ENCODE data around the gene NALCN. TPM values are rescaled to one million over a fixed set of nuclear protein-coding genes. Genes with fewer than 3 reads are reported as not detected.

The NALCN gene
- total RNA-seq, 4 donors from 2014 or later: 0.62 to 0.87 TPM; not detected in 2

- no peaks in the 10 kb centered on the region for H3K27me3 ChIP-seq
- TF ChIP-seq, protein P1, sequence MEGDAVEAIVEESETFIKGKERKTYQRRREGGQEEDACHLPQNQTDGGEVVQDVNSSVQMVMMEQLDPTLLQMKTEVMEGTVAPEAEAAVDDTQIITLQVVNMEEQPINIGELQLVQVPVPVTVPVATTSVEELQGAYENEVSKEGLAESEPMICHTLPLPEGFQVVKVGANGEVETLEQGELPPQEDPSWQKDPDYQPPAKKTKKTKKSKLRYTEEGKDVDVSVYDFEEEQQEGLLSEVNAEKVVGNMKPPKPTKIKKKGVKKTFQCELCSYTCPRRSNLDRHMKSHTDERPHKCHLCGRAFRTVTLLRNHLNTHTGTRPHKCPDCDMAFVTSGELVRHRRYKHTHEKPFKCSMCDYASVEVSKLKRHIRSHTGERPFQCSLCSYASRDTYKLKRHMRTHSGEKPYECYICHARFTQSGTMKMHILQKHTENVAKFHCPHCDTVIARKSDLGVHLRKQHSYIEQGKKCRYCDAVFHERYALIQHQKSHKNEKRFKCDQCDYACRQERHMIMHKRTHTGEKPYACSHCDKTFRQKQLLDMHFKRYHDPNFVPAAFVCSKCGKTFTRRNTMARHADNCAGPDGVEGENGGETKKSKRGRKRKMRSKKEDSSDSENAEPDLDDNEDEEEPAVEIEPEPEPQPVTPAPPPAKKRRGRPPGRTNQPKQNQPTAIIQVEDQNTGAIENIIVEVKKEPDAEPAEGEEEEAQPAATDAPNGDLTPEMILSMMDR (IDR thresholded peaks at IDR 0.05 in 4 of 5, conservative IDR thresholded peaks at IDR 0.05 in 1 of 5): no peak
- no peak for TF ChIP-seq POLR2A (IDR thresholded peaks at IDR 0.05)
- no peaks in the 10 kb centered on the region for H3K36me3 ChIP-seq
- H3K9me3 ChIP-seq: no peaks in the 10 kb centered on the region
- no peaks in the 10 kb centered on the region for H3K4me1 ChIP-seq
- no peak for DNase-seq
- in situ Hi-C loops (cut with MboI; ENCODE audit: low sequenced_read_pairs in 4 of 4) (no loop called here), intact Hi-C loops (cut with DNase I; ENCODE audit: low total_unique reads) (no loop called here)
- ATAC-seq: no peak
- H3K27ac ChIP-seq: no peak overlapping the region
- no peak overlapping the region for H3K4me3 ChIP-seq
Observed at GRCh38 chr13:101289764-101290163, 126.5 kb downstream of the NALCN start.

- Histone ChIP-seq H3K4me1 (no peaks in the 10 kb centered on the region), H3K27ac (no peak overlapping the region), H3K27me3 (no peaks in the 10 kb centered on the region), H3K9me3 (no peaks in the 10 kb centered on the region), H3K36me3 (no peaks in the 10 kb centered on the region), H3K4me3 (no peak overlapping the region)
- TF ChIP-seq POLR2A (IDR thresholded peaks at IDR 0.05): no peak
- TF ChIP-seq, protein P1 (IDR thresholded peaks at IDR 0.05 in 4 of 5, conservative IDR thresholded peaks at IDR 0.05 in 1 of 5): no peak
- ATAC-seq (no peak), DNase-seq (no peak)
- in situ Hi-C loops (cut with MboI; ENCODE audit: low sequenced_read_pairs in 4 of 4): no loop called here
- intact Hi-C loops (cut with DNase I; ENCODE audit: low total_unique reads): no loop called here
Observed at GRCh38 chr13:101283782-101284181, 132.5 kb downstream of the NALCN start.

DNA sequence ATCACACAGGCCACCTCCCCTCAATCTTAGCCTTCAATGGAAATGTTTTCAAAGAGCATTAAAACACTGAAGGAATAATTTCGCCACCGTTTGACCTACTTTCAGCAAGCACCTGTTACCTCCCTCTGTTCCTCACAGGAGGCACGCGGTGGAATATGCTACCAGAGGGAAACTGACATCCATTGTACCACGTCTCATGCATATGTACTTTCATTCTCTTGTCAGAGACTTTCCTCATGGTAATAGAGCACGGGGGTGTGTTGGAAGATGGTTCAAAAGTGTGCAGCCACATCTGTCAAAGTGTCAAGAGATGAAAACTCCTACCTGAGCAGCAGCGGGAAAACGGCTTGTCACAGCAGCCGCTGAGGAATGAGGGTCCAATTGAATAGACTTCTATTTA is 143.4 kb downstream of the NALCN start:
- Histone ChIP-seq H3K27ac (no peak overlapping the region), H3K4me3 (no peak overlapping the region), H3K27me3 (no peaks in the 10 kb centered on the region), H3K4me1 (no peaks in the 10 kb centered on the region), H3K9me3 (no peaks in the 10 kb centered on the region), H3K36me3 (no peaks in the 10 kb centered on the region)
- ATAC-seq (no peak), DNase-seq (no peak)
- in situ Hi-C loops (cut with MboI; ENCODE audit: low sequenced_read_pairs in 4 of 4): no loop called here
- no peak for TF ChIP-seq POLR2A (IDR thresholded peaks at IDR 0.05)
- TF ChIP-seq, protein P1 (IDR thresholded peaks at IDR 0.05 in 4 of 5, conservative IDR thresholded peaks at IDR 0.05 in 1 of 5): no peak
- intact Hi-C loops (cut with DNase I; ENCODE audit: low total_unique reads): no loop called here

DNA sequence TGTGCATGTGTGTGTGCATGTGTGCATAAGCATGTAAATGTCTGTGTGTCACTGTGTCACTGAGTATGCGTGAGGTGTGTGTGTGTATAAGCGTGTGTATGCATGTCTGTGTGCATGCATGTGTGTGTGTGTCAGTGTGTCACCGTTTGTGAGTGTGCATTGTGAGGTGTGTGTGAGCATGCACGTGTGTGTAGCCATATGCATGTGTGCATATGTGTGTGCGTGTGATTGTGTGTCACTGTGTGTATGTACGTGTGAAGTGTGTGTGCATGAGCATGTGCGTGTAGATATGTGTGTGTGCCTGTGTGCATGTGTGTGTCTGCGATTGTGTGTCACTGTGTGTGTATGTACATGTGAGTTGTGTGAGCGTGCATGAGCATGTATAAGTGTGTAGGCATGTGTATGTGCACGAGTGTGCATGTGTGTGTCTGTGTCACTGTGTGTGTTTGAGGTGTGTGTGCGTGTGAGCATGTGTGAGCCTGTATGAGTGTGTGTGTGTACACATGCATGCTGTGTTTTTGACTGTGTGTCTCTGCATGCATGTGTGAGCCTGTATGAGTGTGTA is 144.5 kb downstream of the NALCN start:
- in situ Hi-C loops (cut with MboI; ENCODE audit: low sequenced_read_pairs in 4 of 4): no loop called here
- TF ChIP-seq POLR2A (IDR thresholded peaks at IDR 0.05): no peak
- TF ChIP-seq, protein P1 (IDR thresholded peaks at IDR 0.05 in 4 of 5, conservative IDR thresholded peaks at IDR 0.05 in 1 of 5): no peak
- no peak overlapping the region for H3K27ac ChIP-seq
- no peaks in the 10 kb centered on the region for H3K27me3 ChIP-seq
- no peaks in the 10 kb centered on the region for H3K4me1 ChIP-seq
- intact Hi-C loops (cut with DNase I; ENCODE audit: low total_unique reads): no loop called here
- H3K36me3 ChIP-seq: no peaks in the 10 kb centered on the region
- DNase-seq (no peak), ATAC-seq (no peak)
- H3K4me3 ChIP-seq: no peak overlapping the region
- no peaks in the 10 kb centered on the region for H3K9me3 ChIP-seq

DNA sequence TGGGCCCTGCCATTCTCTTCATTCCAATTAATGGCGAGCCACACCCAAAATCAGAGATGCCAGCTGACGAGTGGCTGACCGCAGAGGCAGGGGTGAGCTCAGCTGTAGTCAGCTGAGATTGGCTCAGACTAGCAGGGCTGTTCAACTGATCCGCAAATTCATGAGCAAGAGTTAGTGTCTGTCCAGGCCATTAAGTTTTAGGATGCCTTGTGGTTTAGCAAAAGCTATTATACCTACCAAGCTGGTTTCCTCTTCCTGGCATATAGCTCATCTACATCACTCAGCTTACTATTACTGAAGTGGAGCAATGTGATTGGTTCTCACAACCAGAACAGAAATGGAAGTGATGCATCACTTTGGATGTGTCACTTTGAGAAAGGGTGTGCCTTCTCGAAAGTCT is 148.7 kb downstream of the NALCN start:
- H3K27ac ChIP-seq: no peak overlapping the region
- intact Hi-C loops (cut with DNase I; ENCODE audit: low total_unique reads) (no loop called here), in situ Hi-C loops (cut with MboI; ENCODE audit: low sequenced_read_pairs in 4 of 4) (no loop called here)
- TF ChIP-seq, protein P1 (IDR thresholded peaks at IDR 0.05 in 4 of 5, conservative IDR thresholded peaks at IDR 0.05 in 1 of 5): no peak
- TF ChIP-seq POLR2A (IDR thresholded peaks at IDR 0.05): no peak
- H3K36me3 ChIP-seq: no peaks in the 10 kb centered on the region
- H3K4me1 ChIP-seq: no peaks in the 10 kb centered on the region
- no peak for ATAC-seq
- H3K9me3 ChIP-seq: no peaks in the 10 kb centered on the region
- H3K4me3 ChIP-seq: no peak overlapping the region
- no peak for DNase-seq
- no peaks in the 10 kb centered on the region for H3K27me3 ChIP-seq

Measured in gastrocnemius medialis (tissue), 4 donors.